Measurements from ENCODE around the gene MGARP.

DNA sequence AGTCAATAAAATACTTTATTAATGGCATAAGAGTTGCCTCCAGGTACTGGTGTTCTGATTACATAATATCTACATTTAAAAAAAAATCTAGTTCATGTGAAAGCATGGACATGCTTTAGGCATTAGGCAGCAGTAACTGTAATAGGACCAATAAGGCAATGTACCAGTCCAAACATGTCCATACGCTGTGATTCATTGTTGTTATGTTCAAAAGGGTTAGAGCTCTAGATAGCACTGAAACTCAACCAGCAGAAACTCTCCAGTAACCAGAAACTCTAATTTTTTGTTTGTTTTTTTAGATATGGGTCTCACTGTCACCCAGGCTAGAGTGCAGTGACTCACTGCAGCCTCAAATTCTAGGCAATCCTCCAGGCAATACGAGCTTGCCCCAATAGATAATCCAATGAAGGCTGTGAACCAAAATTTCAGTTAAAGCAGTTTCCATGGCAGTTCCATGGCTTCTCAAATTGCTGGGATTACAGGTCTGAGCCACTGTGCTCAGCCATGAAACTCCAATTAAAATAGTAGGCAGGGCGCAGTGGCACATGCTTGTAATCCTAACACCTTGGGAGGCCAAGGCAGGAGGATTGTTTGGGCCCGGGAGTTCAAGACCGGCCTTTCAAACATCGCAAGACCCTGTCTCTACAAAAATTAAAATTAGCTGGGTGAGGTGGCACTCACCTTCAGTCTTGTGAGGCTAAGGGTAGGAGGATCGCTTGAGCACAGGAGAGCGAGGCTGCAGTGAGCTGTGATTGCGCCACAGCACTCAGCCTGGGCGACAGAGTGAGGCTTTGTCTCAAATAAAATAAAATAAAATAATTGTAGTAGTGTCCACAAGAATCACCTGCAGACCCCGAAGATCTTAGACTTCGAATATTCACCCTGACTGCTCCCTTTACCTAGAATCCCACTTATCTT, 36.3 kb downstream of the MGARP start:
- TF ChIP-seq CTCF (IDR thresholded peaks at IDR 0.05) (no peak), POLR2A (IDR thresholded peaks at IDR 0.05) (no peak)

Measured in tibial nerve (tissue), 3 donors.